ENCODE data around the gene OR56A4. TPM values are rescaled to one million over a fixed set of nuclear protein-coding genes. Genes with fewer than 3 reads are reported as not detected.

OR56A4 gene
- total and polyA plus RNA-seq, 9 donors, result 0.07 to 0.10 TPM; not detected in 7

- 46 to 56% (median 47%) methylated on average over 3 of the region's 3 CpGs for WGBS, 3 donors
- H3K9me3 ChIP-seq, result no peaks in the 10 kb centered on the region
- no peaks in the 10 kb centered on the region for H3K27me3 ChIP-seq
- intact Hi-C loops (cut with DNase I), result no loop called here
- H3K27ac ChIP-seq, result no peak overlapping the region
- no peak overlapping the region for H3K4me3 ChIP-seq
- TF ChIP-seq EP300 (IDR thresholded peaks at IDR 0.05) (no peak), POLR2A (IDR thresholded peaks at IDR 0.05) (no peak), CTCF (IDR thresholded peaks at IDR 0.05) (no peak)
- H3K36me3 ChIP-seq, result no peaks in the 10 kb centered on the region
- DNase-seq, result no peak
- no peaks in the 10 kb centered on the region for H3K4me1 ChIP-seq (ENCODE audit: insufficient read depth)
These were observed 14.0 kb downstream of the OR56A4 start for GRCh38 chr11:5992604-5993251.

GRCh38 chr11:5992150-5992549 is 14.6 kb downstream of the OR56A4 start:
- Histone ChIP-seq H3K9me3 (no peaks in the 10 kb centered on the region), H3K27ac (no peak overlapping the region), H3K36me3 (no peaks in the 10 kb centered on the region)

GRCh38 chr11:5989203-5989602 is 17.5 kb downstream of the OR56A4 start:
- no peaks in the 10 kb centered on the region for H3K36me3 ChIP-seq
- H3K9me3 ChIP-seq, result no peaks in the 10 kb centered on the region
- intact Hi-C loops (cut with DNase I), result no loop called here
- 74 to 81% (median 79%) methylated on average over 4 of the region's 4 CpGs for WGBS, 3 donors
- H3K4me3 ChIP-seq, result no peak overlapping the region
- TF ChIP-seq POLR2A (IDR thresholded peaks at IDR 0.05) (no peak), CTCF (IDR thresholded peaks at IDR 0.05) (no peak), EP300 (IDR thresholded peaks at IDR 0.05) (no peak)
- no peaks in the 10 kb centered on the region for H3K27me3 ChIP-seq
- DNase-seq, result no peak
- no peaks in the 10 kb centered on the region for H3K4me1 ChIP-seq (ENCODE audit: insufficient read depth)
- no peak overlapping the region for H3K27ac ChIP-seq

More at GRCh38 chr11:5992150-5992549, 14.6 kb downstream of the OR56A4 start:
- intact Hi-C loops (cut with DNase I), result no loop called here
- Histone ChIP-seq H3K4me3 (no peak overlapping the region), H3K4me1 (ENCODE audit: insufficient read depth) (no peaks in the 10 kb centered on the region), H3K27me3 (no peaks in the 10 kb centered on the region)
- no peak for DNase-seq
- 67 to 81% (median 69%) methylated on average over 3 of the region's 3 CpGs for WGBS, 3 donors
- no peak for TF ChIP-seq EP300 (IDR thresholded peaks at IDR 0.05)

- H3K4me1 ChIP-seq (ENCODE audit: insufficient read depth), result no peaks in the 10 kb centered on the region
- 56 to 77% (median 68%) methylated on average over 1 of the region's 1 CpG for WGBS, 3 donors
- DNase-seq, result no peak
These were observed 19.9 kb downstream of the OR56A4 start, which contains the start of gene OR52L1 for GRCh38 chr11:5986885-5987284. Gene OR52L1 (minus strand): TSS chr11:5986985. CDS start chr11:5986930, 55 bp downstream.

More at GRCh38 chr11:5986885-5987284, 19.9 kb downstream of the OR56A4 start, which contains the start of gene OR52L1:
- H3K27ac ChIP-seq, result no peak within 1 kb of the TSS
- TF ChIP-seq CTCF (IDR thresholded peaks at IDR 0.05) (no peak), EP300 (IDR thresholded peaks at IDR 0.05) (no peak), POLR2A (IDR thresholded peaks at IDR 0.05) (no peak)
- no peak within 1 kb of the TSS for H3K4me3 ChIP-seq
- H3K27me3 ChIP-seq, result no peaks in the 10 kb centered on the region
- H3K36me3 ChIP-seq, result no peaks in the 10 kb centered on the region
- intact Hi-C loops (cut with DNase I), result no loop called here
- no peaks in the 10 kb centered on the region for H3K9me3 ChIP-seq
